ENCODE results near the gene PIAS3. TPM values are rescaled to one million over a fixed set of nuclear protein-coding genes. Genes with fewer than 3 reads are reported as not detected.

Gene PIAS3
- total and polyA plus RNA-seq, 10 of the 15 experiments (the other 5 are each of a cell fraction or from before 2014, with no cell fraction given), result 0.85 to 14.9 (median 10.6) TPM

- TF ChIP-seq, protein P1, sequence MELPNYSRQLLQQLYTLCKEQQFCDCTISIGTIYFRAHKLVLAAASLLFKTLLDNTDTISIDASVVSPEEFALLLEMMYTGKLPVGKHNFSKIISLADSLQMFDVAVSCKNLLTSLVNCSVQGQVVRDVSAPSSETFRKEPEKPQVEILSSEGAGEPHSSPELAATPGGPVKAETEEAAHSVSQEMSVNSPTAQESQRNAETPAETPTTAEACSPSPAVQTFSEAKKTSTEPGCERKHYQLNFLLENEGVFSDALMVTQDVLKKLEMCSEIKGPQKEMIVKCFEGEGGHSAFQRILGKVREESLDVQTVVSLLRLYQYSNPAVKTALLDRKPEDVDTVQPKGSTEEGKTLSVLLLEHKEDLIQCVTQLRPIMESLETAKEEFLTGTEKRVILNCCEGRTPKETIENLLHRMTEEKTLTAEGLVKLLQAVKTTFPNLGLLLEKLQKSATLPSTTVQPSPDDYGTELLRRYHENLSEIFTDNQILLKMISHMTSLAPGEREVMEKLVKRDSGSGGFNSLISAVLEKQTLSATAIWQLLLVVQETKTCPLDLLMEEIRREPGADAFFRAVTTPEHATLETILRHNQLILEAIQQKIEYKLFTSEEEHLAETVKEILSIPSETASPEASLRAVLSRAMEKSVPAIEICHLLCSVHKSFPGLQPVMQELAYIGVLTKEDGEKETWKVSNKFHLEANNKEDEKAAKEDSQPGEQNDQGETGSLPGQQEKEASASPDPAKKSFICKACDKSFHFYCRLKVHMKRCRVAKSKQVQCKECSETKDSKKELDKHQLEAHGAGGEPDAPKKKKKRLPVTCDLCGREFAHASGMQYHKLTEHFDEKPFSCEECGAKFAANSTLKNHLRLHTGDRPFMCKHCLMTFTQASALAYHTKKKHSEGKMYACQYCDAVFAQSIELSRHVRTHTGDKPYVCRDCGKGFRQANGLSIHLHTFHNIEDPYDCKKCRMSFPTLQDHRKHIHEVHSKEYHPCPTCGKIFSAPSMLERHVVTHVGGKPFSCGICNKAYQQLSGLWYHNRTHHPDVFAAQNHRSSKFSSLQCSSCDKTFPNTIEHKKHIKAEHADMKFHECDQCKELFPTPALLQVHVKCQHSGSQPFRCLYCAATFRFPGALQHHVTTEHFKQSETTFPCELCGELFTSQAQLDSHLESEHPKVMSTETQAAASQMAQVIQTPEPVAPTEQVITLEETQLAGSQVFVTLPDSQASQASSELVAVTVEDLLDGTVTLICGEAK (IDR thresholded peaks at IDR 0.05; ENCODE audit: borderline replicate concordance), result peak; percentile 82
- TF ChIP-seq SRF (IDR thresholded peaks at IDR 0.05; ENCODE audit: low read depth in 2 of 2, low read length in 2 of 2) (no peak), HDGF (IDR thresholded peaks at IDR 0.05) (peak; percentile 51; the same call in 1 of the 2 replicates), IRF5 (IDR thresholded peaks at IDR 0.05; ENCODE audit: borderline replicate concordance) (no peak), ZNF622 (IDR thresholded peaks at IDR 0.05) (no peak), PAX5 (IDR thresholded peaks at IDR 0.05; ENCODE audit: borderline replicate concordance, low read depth, low read length) (no peak), IKZF2 (IDR thresholded peaks at IDR 0.05) (peak; percentile 59 to 64; a peak in 3 of 4 replicates), HSF1 (IDR thresholded peaks at IDR 0.05; ENCODE audit: low read depth, low read length) (no peak), NFIC (IDR thresholded peaks at IDR 0.05; ENCODE audit: low read depth, low read length) (no peak), HDAC6 (IDR thresholded peaks at IDR 0.05; ENCODE audit: unreplicated experiment) (no peak), KDM1A (IDR thresholded peaks at IDR 0.05; ENCODE audit: borderline replicate concordance) (no peak), BRCA1 (IDR thresholded peaks at IDR 0.05; ENCODE audit: low read depth, low read length) (no peak), BCL3 (IDR thresholded peaks at IDR 0.05; ENCODE audit: borderline replicate concordance, insufficient read depth, low read depth, low read length, poor library complexity, severe bottlenecking) (no peak), EGR1 (IDR thresholded peaks at IDR 0.05; ENCODE audit: borderline replicate concordance in 1 of 2, low read depth in 2 of 2, low read length in 2 of 2) (peak in 1 of 2 experiments; percentile 53; a peak in 1 of 3 replicates), WRNIP1 (IDR thresholded peaks at IDR 0.05; ENCODE audit: borderline replicate concordance, low read depth, low read length) (0 out of 2 replicates have a peak, but pooled peaks have one; percentile 65), NRF1 (conservative IDR thresholded peaks at IDR 0.05; ENCODE audit: low read depth, low read length) (no peak)
- TF ChIP-seq, protein P2, sequence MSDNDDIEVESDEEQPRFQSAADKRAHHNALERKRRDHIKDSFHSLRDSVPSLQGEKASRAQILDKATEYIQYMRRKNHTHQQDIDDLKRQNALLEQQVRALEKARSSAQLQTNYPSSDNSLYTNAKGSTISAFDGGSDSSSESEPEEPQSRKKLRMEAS (IDR thresholded peaks at IDR 0.05; ENCODE audit: low read depth, low read length), result peak; percentile 64; the same call in 1 of the 2 replicates
- TF ChIP-seq, protein P3, sequence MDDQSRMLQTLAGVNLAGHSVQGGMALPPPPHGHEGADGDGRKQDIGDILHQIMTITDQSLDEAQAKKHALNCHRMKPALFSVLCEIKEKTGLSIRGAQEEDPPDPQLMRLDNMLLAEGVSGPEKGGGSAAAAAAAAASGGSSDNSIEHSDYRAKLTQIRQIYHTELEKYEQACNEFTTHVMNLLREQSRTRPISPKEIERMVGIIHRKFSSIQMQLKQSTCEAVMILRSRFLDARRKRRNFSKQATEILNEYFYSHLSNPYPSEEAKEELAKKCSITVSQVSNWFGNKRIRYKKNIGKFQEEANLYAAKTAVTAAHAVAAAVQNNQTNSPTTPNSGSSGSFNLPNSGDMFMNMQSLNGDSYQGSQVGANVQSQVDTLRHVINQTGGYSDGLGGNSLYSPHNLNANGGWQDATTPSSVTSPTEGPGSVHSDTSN (IDR thresholded peaks at IDR 0.05; ENCODE audit: insufficient replicate concordance, low read depth, low read length), result peak; percentile 8
Observed at GRCh38 chr1:145823565-145824498, 35.0 kb downstream of the PIAS3 start, which contains the start of the genes POLR3C and RNF115 (continued).
